Measurements from ENCODE around the gene PDSS2. TPM values are rescaled to one million over a fixed set of nuclear protein-coding genes. Genes with fewer than 3 reads are reported as not detected.

Gene PDSS2
- total and polyA plus RNA-seq, 4 donors = 10.5 to 20.9 (median 16.0) TPM

GRCh38 chr6:107106165-107106564 lies 353.2 kb downstream of the PDSS2 start:
- H3K4me1 ChIP-seq (ENCODE audit: control insufficient read depth in 4 of 4, insufficient read depth in 4 of 4, low read length in 3 of 4) = no peaks in the 10 kb centered on the region
- H3K27me3 ChIP-seq (ENCODE audit: control insufficient read depth in 4 of 4, insufficient read depth in 4 of 4, low read length in 3 of 4) = no peaks in the 10 kb centered on the region
- H3K4me3 ChIP-seq (ENCODE audit: low read depth in 1 of 3, low read length in 3 of 3) = no peak overlapping the region
- no peak overlapping the region for H3K27ac ChIP-seq (ENCODE audit: low read depth in 1 of 2, low read length in 2 of 2)
- DNase-seq (ENCODE audit: low spot score) = no peak
- H3K9ac ChIP-seq (ENCODE audit: low read depth in 1 of 2, low read length in 2 of 2) = no peak overlapping the region
- no peaks in the 10 kb centered on the region for H3K9me3 ChIP-seq (ENCODE audit: control insufficient read depth in 4 of 4, low read length in 3 of 4)
- TF ChIP-seq SP1 (IDR thresholded peaks at IDR 0.05) (no peak), MAX (IDR thresholded peaks at IDR 0.05) (no peak)
- TF ChIP-seq, protein P1, sequence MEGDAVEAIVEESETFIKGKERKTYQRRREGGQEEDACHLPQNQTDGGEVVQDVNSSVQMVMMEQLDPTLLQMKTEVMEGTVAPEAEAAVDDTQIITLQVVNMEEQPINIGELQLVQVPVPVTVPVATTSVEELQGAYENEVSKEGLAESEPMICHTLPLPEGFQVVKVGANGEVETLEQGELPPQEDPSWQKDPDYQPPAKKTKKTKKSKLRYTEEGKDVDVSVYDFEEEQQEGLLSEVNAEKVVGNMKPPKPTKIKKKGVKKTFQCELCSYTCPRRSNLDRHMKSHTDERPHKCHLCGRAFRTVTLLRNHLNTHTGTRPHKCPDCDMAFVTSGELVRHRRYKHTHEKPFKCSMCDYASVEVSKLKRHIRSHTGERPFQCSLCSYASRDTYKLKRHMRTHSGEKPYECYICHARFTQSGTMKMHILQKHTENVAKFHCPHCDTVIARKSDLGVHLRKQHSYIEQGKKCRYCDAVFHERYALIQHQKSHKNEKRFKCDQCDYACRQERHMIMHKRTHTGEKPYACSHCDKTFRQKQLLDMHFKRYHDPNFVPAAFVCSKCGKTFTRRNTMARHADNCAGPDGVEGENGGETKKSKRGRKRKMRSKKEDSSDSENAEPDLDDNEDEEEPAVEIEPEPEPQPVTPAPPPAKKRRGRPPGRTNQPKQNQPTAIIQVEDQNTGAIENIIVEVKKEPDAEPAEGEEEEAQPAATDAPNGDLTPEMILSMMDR (IDR thresholded peaks at IDR 0.05; ENCODE audit: low read depth, low read length, missing input control) = no peak
- WGBS = 93% methylated on average over 3 of the region's 3 CpGs
- H3K36me3 ChIP-seq (ENCODE audit: control insufficient read depth in 4 of 4, insufficient read depth in 3 of 4, low read depth in 1 of 4, low read length in 3 of 4) = no peaks in the 10 kb centered on the region

GRCh38 chr6:107105511-107106116 lies 353.8 kb downstream of the PDSS2 start:
- no peaks in the 10 kb centered on the region for H3K27me3 ChIP-seq (ENCODE audit: control insufficient read depth in 4 of 4, insufficient read depth in 4 of 4, low read length in 3 of 4)
- no peak for DNase-seq (ENCODE audit: low spot score)

More at GRCh38 chr6:107105511-107106116, 353.8 kb downstream of the PDSS2 start:
- WGBS = 85% methylated on average over 7 of the region's 7 CpGs
- Histone ChIP-seq H3K9ac (ENCODE audit: low read depth in 1 of 2, low read length in 2 of 2) (no peak overlapping the region), H3K4me1 (ENCODE audit: control insufficient read depth in 4 of 4, insufficient read depth in 4 of 4, low read length in 3 of 4) (no peaks in the 10 kb centered on the region), H3K36me3 (ENCODE audit: control insufficient read depth in 4 of 4, insufficient read depth in 3 of 4, low read depth in 1 of 4, low read length in 3 of 4) (no peaks in the 10 kb centered on the region), H3K9me3 (ENCODE audit: control insufficient read depth in 4 of 4, low read length in 3 of 4) (no peaks in the 10 kb centered on the region), H3K27ac (ENCODE audit: low read depth in 1 of 2, low read length in 2 of 2) (no peak overlapping the region), H3K4me3 (ENCODE audit: low read depth in 1 of 3, low read length in 3 of 3) (no peak overlapping the region)
- TF ChIP-seq, protein P2, sequence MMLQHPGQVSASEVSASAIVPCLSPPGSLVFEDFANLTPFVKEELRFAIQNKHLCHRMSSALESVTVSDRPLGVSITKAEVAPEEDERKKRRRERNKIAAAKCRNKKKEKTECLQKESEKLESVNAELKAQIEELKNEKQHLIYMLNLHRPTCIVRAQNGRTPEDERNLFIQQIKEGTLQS (IDR thresholded peaks at IDR 0.05) = no peak
- no peak for TF ChIP-seq HNF4G (IDR thresholded peaks at IDR 0.05)
- TF ChIP-seq, protein P1 (IDR thresholded peaks at IDR 0.05; ENCODE audit: low read depth, low read length, missing input control) = no peak
- TF ChIP-seq JUND (IDR thresholded peaks at IDR 0.05) = no peak
- no peak for TF ChIP-seq SP1 (IDR thresholded peaks at IDR 0.05)
- no peak for TF ChIP-seq MAX (IDR thresholded peaks at IDR 0.05)
- TF ChIP-seq FOXA1 (IDR thresholded peaks at IDR 0.05) = no peak
- no peak for TF ChIP-seq RAD21 (IDR thresholded peaks at IDR 0.05)
- TF ChIP-seq, protein P3, sequence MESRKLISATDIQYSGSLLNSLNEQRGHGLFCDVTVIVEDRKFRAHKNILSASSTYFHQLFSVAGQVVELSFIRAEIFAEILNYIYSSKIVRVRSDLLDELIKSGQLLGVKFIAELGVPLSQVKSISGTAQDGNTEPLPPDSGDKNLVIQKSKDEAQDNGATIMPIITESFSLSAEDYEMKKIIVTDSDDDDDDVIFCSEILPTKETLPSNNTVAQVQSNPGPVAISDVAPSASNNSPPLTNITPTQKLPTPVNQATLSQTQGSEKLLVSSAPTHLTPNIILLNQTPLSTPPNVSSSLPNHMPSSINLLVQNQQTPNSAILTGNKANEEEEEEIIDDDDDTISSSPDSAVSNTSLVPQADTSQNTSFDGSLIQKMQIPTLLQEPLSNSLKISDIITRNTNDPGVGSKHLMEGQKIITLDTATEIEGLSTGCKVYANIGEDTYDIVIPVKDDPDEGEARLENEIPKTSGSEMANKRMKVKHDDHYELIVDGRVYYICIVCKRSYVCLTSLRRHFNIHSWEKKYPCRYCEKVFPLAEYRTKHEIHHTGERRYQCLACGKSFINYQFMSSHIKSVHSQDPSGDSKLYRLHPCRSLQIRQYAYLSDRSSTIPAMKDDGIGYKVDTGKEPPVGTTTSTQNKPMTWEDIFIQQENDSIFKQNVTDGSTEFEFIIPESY (IDR thresholded peaks at IDR 0.05) = no peak
- TF ChIP-seq TAF1 (conservative IDR thresholded peaks at IDR 0.05) = no peak
- no peak for TF ChIP-seq NR2F2 (IDR thresholded peaks at IDR 0.05)
- no peak for TF ChIP-seq EGR1 (IDR thresholded peaks at IDR 0.05; ENCODE audit: low read depth in 2 of 2)
- no peak for TF ChIP-seq YY1 (IDR thresholded peaks at IDR 0.05)
- no peak for TF ChIP-seq HNF4A (conservative IDR thresholded peaks at IDR 0.05)
- TF ChIP-seq REST (IDR thresholded peaks at IDR 0.05) = no peak
- no peak for TF ChIP-seq RXRA (IDR thresholded peaks at IDR 0.05)
- no peak for TF ChIP-seq GABPA (IDR thresholded peaks at IDR 0.05 in 1 of 2, conservative IDR thresholded peaks at IDR 0.05 in 1 of 2)
- no peak for TF ChIP-seq FOXA2 (IDR thresholded peaks at IDR 0.05)
